Bladder microvascular endothelial cell (primary cell): ENCODE measurements around the gene IL12RB1. TPM values are rescaled to one million over a fixed set of nuclear protein-coding genes. Genes with fewer than 3 reads are reported as not detected.

Experiments used
- total RNA-seq: library from RNA; depleted of rRNA; stranded (reverse); fragments of >200 nt; gene quantifications from 2 replicates; pipeline ENCODE4 v1.2.3, GENCODE V29; 2014

The IL12RB1 gene
- 0.31 and 0.49 TPM in 2 replicates for total RNA-seq

DNA sequence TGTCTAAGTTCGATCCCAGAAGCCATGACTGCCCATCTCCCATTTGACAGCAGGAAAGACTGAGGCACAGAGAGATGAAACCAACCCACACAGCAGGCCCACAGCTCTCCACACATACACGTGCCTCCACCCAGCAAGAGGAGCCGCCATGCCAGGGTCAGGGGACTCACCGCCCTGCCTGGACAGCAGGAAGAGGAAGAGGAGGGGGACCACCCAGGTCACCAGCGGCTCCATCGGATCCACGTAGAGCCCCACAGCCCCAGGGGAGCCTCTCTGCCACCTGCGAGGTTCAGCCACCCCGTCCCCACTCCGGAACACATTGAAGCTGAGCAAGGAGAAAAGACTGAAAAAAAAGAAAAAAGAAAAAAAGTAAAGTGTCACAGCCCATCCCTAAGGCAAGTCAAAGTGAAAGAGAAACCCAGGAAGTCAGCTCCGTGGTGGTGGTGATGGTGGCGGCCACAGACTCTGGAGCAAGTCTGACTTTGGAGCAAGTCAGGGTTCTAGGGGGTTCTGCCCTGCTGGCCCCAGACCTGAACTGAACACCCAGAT, at the start of gene IL12RB1:
IL12RB1 (minus strand) TSS at position 345 of the 549 bp plus-strand sequence; CDS start at position 234, 111 bp downstream.

GRCh38 chr19:18097217-18097992, 10.7 kb upstream of the IL12RB1 start, which contains the start of gene MAST3:
MAST3 (plus strand) TSS chr19:18097778; CDS start chr19:18097793, 15 bp downstream.

Other genes starting within 250 kb of the IL12RB1 start
- 4.4 and 5.2 TPM in 2 replicates for gene JAK3, start 239.0 kb downstream of the IL12RB1 start, total RNA-seq
- 882 and 1,185 TPM in 2 replicates for gene RPL18A, start 227.0 kb downstream of the IL12RB1 start, total RNA-seq
- gene SLC5A5, start 215.0 kb downstream of the IL12RB1 start, total RNA-seq, result not detected in 2 replicates
- gene CCDC124, start 153.9 kb downstream of the IL12RB1 start, total RNA-seq, result 32.1 and 72.3 TPM in 2 replicates
- gene KCNN1, start 119.8 kb downstream of the IL12RB1 start, total RNA-seq, result under 0.01 TPM in 1 of 2 replicates, not detected in the other
- gene ARRDC2, start 78.8 kb downstream of the IL12RB1 start, total RNA-seq, result 32.7 and 74.5 TPM in 2 replicates
- 1.1 and 4.7 TPM in 2 replicates for gene MAST3, start 10.8 kb upstream of the IL12RB1 start, total RNA-seq
- gene PIK3R2, start 66.2 kb upstream of the IL12RB1 start, total RNA-seq, result 0.97 and 3.7 TPM in 2 replicates
- 4.4 and 5.7 TPM in 2 replicates for gene IFI30, start 86.9 kb upstream of the IL12RB1 start, total RNA-seq
- 7.8 and 9.3 TPM in 2 replicates for gene MPV17L2, start 106.3 kb upstream of the IL12RB1 start, total RNA-seq
- 0.16 and 0.94 TPM in 2 replicates for gene RAB3A, start 117.1 kb upstream of the IL12RB1 start, total RNA-seq
- gene PDE4C, start 139.5 kb upstream of the IL12RB1 start, total RNA-seq, result 0.16 and 0.25 TPM in 2 replicates
- 0.16 and 0.31 TPM in 2 replicates for gene IQCN, start 187.5 kb upstream of the IL12RB1 start, total RNA-seq
- gene JUND, start 194.7 kb upstream of the IL12RB1 start, total RNA-seq, result 101 TPM in 2 replicates
- gene LSM4, start 236.1 kb upstream of the IL12RB1 start, total RNA-seq, result 109 and 140 TPM in 2 replicates